Gastroesophageal sphincter (tissue), 3 donors: Measurements from ENCODE around the gene INKA1.

Experiments
- CTCF ChIP-seq, 4 experiments: fragments of 200-600 bp in 2 of 4; fragments of 450-650 bp in 2 of 4; sonication (generic) in 1 of 4; IDR thresholded peaks; one replicate each; pipeline ENCODE4 v1.5.1; 2017 to 2019; ENCODE audit warnings: antibody characterized with exemption in 4 of 4, mild to moderate bottlenecking in 2 of 4, moderate library complexity in 2 of 4
- EP300 ChIP-seq: sonication (generic); formaldehyde crosslinking; IDR thresholded peaks from one replicate; pipeline ENCODE4 v1.6.1; 2017; ENCODE audit warnings: antibody characterized with exemption, mild to moderate bottlenecking
- POLR2A ChIP-seq, 2 donors: fragments of 450-650 bp; IDR thresholded peaks; one replicate each; pipeline ENCODE4 v1.6.1; 2017; ENCODE audit warnings: antibody characterized with exemption in 2 of 2, mild to moderate bottlenecking in 2 of 2, moderate library complexity in 1 of 2
- POLR2AphosphoS5 ChIP-seq: sonication (generic); formaldehyde crosslinking; IDR thresholded peaks from one replicate; pipeline ENCODE4 v1.6.1; 2017; ENCODE audit warnings: antibody characterized with exemption

GRCh38 chr3:49754536-49754935, 48.5 kb upstream of the INKA1 start:
- TF ChIP-seq CTCF (IDR thresholded peaks at IDR 0.05) = no peak
- TF ChIP-seq POLR2AphosphoS5 = no peak
- no peak for TF ChIP-seq EP300
- no peak for TF ChIP-seq POLR2A (IDR thresholded peaks at IDR 0.05)
